Retinal pigment epithelial cell (primary cell): ENCODE results near the gene TXLNA.

Experiments used
- DNase-seq: peaks from one replicate; pipeline ENCODE4 v3.0.0-alpha.2; 2010; ENCODE audit warnings: low read depth
- H3K4me3 ChIP-seq: 2 replicates; pipeline ENCODE4 v1.5.1; 2011; ENCODE audit warnings: mild to moderate bottlenecking, low read length, control low read depth, moderate library complexity
- CTCF ChIP-seq: conservative IDR thresholded peaks from 2 replicates; pipeline ENCODE4 v1.5.1; 2011; ENCODE audit warnings: low read depth, low read length, control low read depth, inconsistent platforms

Gene TXLNA

GRCh38 chr1:32186077-32186476 lies 6.6 kb downstream of the TXLNA start:
- no peak for TF ChIP-seq CTCF
- H3K4me3 ChIP-seq = no peak overlapping the region
- DNase-seq = no peak

- H3K4me3 ChIP-seq = no peak overlapping the region
- no peak for DNase-seq
- no peak for TF ChIP-seq CTCF
Measured at GRCh38 chr1:32186491-32186890, 7.0 kb downstream of the TXLNA start.

DNA sequence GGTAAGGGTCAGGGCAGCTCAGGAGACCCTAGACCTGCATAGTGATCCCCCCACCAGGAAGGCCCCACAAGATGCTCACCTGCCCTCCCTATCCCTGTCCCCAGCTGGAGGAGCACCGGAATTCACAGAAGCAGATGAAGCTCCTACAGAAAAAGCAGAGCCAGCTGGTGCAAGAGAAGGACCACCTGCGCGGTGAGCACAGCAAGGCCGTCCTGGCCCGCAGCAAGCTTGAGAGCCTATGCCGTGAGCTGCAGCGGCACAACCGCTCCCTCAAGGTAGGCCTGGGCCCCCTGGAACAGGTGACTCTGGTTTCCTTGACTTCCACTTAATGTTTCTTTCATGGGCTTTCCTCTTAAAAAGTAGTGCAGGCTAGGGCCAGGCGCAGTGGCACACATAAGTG lies 8.4 kb downstream of the TXLNA start:
- no peak for DNase-seq
- TF ChIP-seq CTCF = no peak
- H3K4me3 ChIP-seq = no peak overlapping the region

DNA sequence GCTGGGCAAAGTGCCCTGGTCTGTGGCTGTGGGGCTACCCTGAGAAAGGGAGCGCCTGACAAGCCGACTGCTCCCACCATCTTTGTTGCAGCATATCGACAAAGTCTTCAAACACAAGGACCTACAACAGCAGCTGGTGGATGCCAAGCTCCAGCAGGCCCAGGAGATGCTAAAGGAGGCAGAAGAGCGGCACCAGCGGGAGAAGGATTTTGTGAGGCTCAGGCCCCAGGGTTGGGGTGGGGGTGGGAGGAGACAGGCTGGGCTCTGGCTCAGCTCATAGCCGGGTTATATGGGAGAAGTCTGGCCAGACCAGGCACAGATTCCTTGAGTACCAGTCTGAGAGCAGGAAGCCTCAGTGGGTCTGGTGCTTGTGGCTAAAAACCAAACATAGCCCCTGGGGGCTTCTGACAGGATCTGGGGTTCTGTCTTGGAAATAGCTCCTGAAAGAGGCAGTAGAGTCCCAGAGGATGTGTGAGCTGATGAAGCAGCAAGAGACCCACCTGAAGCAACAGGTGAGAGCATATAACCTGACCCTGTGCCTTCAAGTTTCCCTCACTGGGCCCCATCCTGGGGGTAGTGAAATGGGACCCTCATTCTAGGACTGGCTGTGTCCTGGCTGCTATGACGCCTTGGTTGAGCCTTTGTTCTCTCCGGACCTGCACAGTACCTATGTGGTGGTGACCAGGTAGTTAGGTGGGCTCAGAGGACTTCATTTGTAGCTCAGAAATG lies 12.9 kb downstream of the TXLNA start:
- no peak overlapping the region for H3K4me3 ChIP-seq
- no peak for TF ChIP-seq CTCF
- DNase-seq = no peak

GRCh38 chr1:32194984-32195383 lies 15.5 kb downstream of the TXLNA start:
- H3K4me3 ChIP-seq = no peak overlapping the region
- DNase-seq = no peak

DNA sequence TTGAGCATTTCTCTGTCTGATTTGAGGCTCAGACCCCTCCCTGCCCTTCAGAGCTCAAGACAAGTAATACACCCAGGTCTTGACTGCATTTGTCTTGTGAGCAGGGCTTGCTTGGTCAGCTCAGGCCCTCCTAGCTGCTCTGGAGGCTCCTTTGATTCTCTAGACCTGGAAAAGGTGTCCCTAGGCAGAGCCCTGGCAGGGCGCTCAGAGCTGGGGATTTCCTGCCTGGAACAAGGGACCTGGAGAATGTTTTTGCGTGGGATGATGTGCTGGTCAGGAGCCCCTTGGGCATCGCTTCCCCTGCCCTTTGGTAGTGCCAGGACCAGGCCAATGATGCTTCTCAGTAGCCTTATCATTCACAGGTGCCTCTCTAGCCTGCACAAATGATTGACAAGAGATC lies 16.1 kb downstream of the TXLNA start:
- TF ChIP-seq CTCF = no peak
- no peak for DNase-seq
- H3K4me3 ChIP-seq = no peak overlapping the region

More at GRCh38 chr1:32194984-32195383, 15.5 kb downstream of the TXLNA start:
- no peak for TF ChIP-seq CTCF
